Type B pancreatic cell (in vitro differentiated cells): ENCODE results near the gene LINGO1. TPM values are rescaled to one million over a fixed set of nuclear protein-coding genes. Genes with fewer than 3 reads are reported as not detected.

Source experiments
- DNase-seq: peaks from one replicate; pipeline ENCODE4 v3.0.0; 2021; ENCODE audit warnings: mixed read lengths; ENCODE audit not compliant: unreplicated experiment; ENCODE audit errors: extremely low spot score
- H3K27ac Mint-ChIP-seq: 2 replicates; pipeline ENCODE4 v1.8.0; 2021; ENCODE audit warnings: mild to moderate bottlenecking, mixed read lengths
- H3K27me3 Mint-ChIP-seq: 2 replicates; pipeline ENCODE4 v1.8.0; 2021; ENCODE audit warnings: mixed read lengths
- H3K36me3 Mint-ChIP-seq: 2 replicates; pipeline ENCODE4 v1.8.0; 2021; ENCODE audit warnings: mixed read lengths
- H3K4me1 Mint-ChIP-seq: one replicate; pipeline ENCODE4 v1.8.0; 2021; ENCODE audit warnings: mixed read lengths; ENCODE audit not compliant: unreplicated experiment
- H3K4me3 Mint-ChIP-seq: 2 replicates; pipeline ENCODE4 v1.8.0; 2021; ENCODE audit warnings: mild to moderate bottlenecking, mixed read lengths
- H3K9me3 Mint-ChIP-seq: 2 replicates; pipeline ENCODE4 v1.8.0; 2021; ENCODE audit warnings: mixed read lengths
- CTCF ChIP-seq: fragments of 200-600 bp; sonication (generic); conservative IDR thresholded peaks from 2 replicates; pipeline ENCODE4 v1.5.0; 2021; ENCODE audit warnings: antibody characterized with exemption, mild to moderate bottlenecking
- total RNA-seq: library from RNA; stranded (reverse); gene quantifications from 2 replicates; pipeline ENCODE4 v1.2.1, GENCODE V29; 2021; ENCODE audit warnings: low replicate concordance

LINGO1 gene
- total RNA-seq, 1 donor from 2014 or later, result 19.6 TPM

- Mint-ChIP-seq H3K4me3 (no peak overlapping the region), H3K36me3 (no peaks in the 10 kb centered on the region), H3K4me1 (peaks cover 4% of the 10 kb centered on the region), H3K27me3 (peaks cover 5% of the 10 kb centered on the region), H3K9me3 (no peaks in the 10 kb centered on the region), H3K27ac (no peak overlapping the region)
- no peak for TF ChIP-seq CTCF
- DNase-seq, result no peak
These were observed 34.9 kb upstream of the LINGO1 start for GRCh38 chr15:77667338-77668234.

GRCh38 chr15:77666296-77666660 is 33.6 kb upstream of the LINGO1 start:
- DNase-seq, result no peak
- Mint-ChIP-seq H3K27me3 (peaks cover 5% of the 10 kb centered on the region), H3K4me3 (no peak overlapping the region), H3K4me1 (peaks cover 4% of the 10 kb centered on the region), H3K27ac (no peak overlapping the region), H3K36me3 (no peaks in the 10 kb centered on the region), H3K9me3 (no peaks in the 10 kb centered on the region)
- no peak for TF ChIP-seq CTCF

GRCh38 chr15:77665530-77666295 is 33.0 kb upstream of the LINGO1 start:
- Mint-ChIP-seq H3K9me3 (no peaks in the 10 kb centered on the region), H3K4me3 (no peak overlapping the region), H3K4me1 (peaks cover 4% of the 10 kb centered on the region), H3K36me3 (no peaks in the 10 kb centered on the region), H3K27ac (no peak overlapping the region), H3K27me3 (peaks cover 8% of the 10 kb centered on the region)
- no peak for DNase-seq
- no peak for TF ChIP-seq CTCF

GRCh38 chr15:77664428-77664827 is 31.7 kb upstream of the LINGO1 start:
- Mint-ChIP-seq H3K36me3 (no peaks in the 10 kb centered on the region), H3K27ac (no peak overlapping the region), H3K4me1 (peaks cover 4% of the 10 kb centered on the region), H3K9me3 (no peaks in the 10 kb centered on the region), H3K27me3 (peaks cover 9% of the 10 kb centered on the region), H3K4me3 (no peak overlapping the region)
- DNase-seq, result no peak
- TF ChIP-seq CTCF, result no peak

- no peak overlapping the region for H3K27ac Mint-ChIP-seq
- peaks cover 4% of the 10 kb centered on the region for H3K4me1 Mint-ChIP-seq
- H3K4me3 Mint-ChIP-seq, result no peak overlapping the region
- no peaks in the 10 kb centered on the region for H3K9me3 Mint-ChIP-seq
- no peak for DNase-seq
- peaks cover 14% of the 10 kb centered on the region for H3K27me3 Mint-ChIP-seq
- TF ChIP-seq CTCF, result no peak
- no peaks in the 10 kb centered on the region for H3K36me3 Mint-ChIP-seq
These were observed 30.5 kb upstream of the LINGO1 start for GRCh38 chr15:77663256-77663655.
